NCI-H510A treated with DMSO at 0.1 percent for 48 hours (cell line): ENCODE results near the gene CAV2.

Source experiments
- DNase-seq: peaks from one replicate; lab custom pipeline; 2025; lab: John Stamatoyannopoulos, UW

The CAV2 gene

GRCh38 chr7:116524609-116525297, 25.2 kb downstream of the CAV2 start, which contains the start of gene CAV1:
Gene CAV1 (plus strand): TSS chr7:116525036. CDS start chr7:116525063, 27 bp downstream.
- peak; percentile 6 for DNase-seq

- no peak for DNase-seq
These were observed 25.9 kb downstream of the CAV2 start for GRCh38 chr7:116525298-116525912.

GRCh38 chr7:116525913-116526861, 26.6 kb downstream of the CAV2 start:
- DNase-seq: peak; percentile 25

GRCh38 chr7:116526897-116527296, 27.4 kb downstream of the CAV2 start:
- DNase-seq: no peak

- DNase-seq: no peak
These were observed 28.0 kb downstream of the CAV2 start for GRCh38 chr7:116527521-116527920.

GRCh38 chr7:116528008-116528789, 28.7 kb downstream of the CAV2 start:
- DNase-seq: no peak

- no peak for DNase-seq
These were observed 29.7 kb downstream of the CAV2 start for GRCh38 chr7:116529250-116529649.

GRCh38 chr7:116530107-116530820, 30.7 kb downstream of the CAV2 start:
- DNase-seq: no peak

GRCh38 chr7:116532102-116532688, 32.7 kb downstream of the CAV2 start:
- DNase-seq: no peak

- DNase-seq: no peak
These were observed 35.3 kb downstream of the CAV2 start for GRCh38 chr7:116534790-116535189.

- DNase-seq: no peak
These were observed 35.9 kb downstream of the CAV2 start for GRCh38 chr7:116535416-116535815.

GRCh38 chr7:116538138-116538537, 38.6 kb downstream of the CAV2 start:
- no peak for DNase-seq

- no peak for DNase-seq
These were observed 40.3 kb downstream of the CAV2 start for GRCh38 chr7:116539879-116540278.

GRCh38 chr7:116540743-116541142, 41.2 kb downstream of the CAV2 start:
- no peak for DNase-seq

GRCh38 chr7:116541951-116542350, 42.4 kb downstream of the CAV2 start:
- no peak for DNase-seq

- no peak for DNase-seq
These were observed 43.1 kb downstream of the CAV2 start for GRCh38 chr7:116542618-116543017.

- DNase-seq: no peak
These were observed 44.1 kb downstream of the CAV2 start for GRCh38 chr7:116543664-116544063.

GRCh38 chr7:116544487-116544886, 44.9 kb downstream of the CAV2 start:
- DNase-seq: no peak

GRCh38 chr7:116545411-116545993, 46.0 kb downstream of the CAV2 start:
- DNase-seq: no peak

GRCh38 chr7:116546054-116546453, 46.5 kb downstream of the CAV2 start:
- DNase-seq: no peak
